ENCODE results near the gene KCNH3. TPM values are rescaled to one million over a fixed set of nuclear protein-coding genes. Genes with fewer than 3 reads are reported as not detected.

Gene KCNH3
- total RNA-seq, 2 experiments from 2014 or later: 0.06 to 0.57 TPM

GRCh38 chr12:49577589-49578315 is 38.9 kb downstream of the KCNH3 start:
- ChIA-PET CTCF (ENCODE audit: unreplicated experiment) (no interaction called here), POLR2A (no interaction called here)
- Histone ChIP-seq H3K9me3 (ENCODE audit: low read length) (no peaks in the 10 kb centered on the region), H3K4me2 (ENCODE audit: low read length) (no peak overlapping the region), H3K4me3 (ENCODE audit: low read depth, low read length, poor library complexity, severe bottlenecking) (no peak overlapping the region), H3K4me1 (ENCODE audit: insufficient read depth, low read length, poor library complexity, severe bottlenecking) (no peaks in the 10 kb centered on the region), H3K36me3 (ENCODE audit: insufficient read depth, low read length) (peaks cover 33% of the 10 kb centered on the region), H3K27ac (ENCODE audit: low read depth, low read length, poor library complexity, severe bottlenecking) (no peak overlapping the region), H3K79me2 (ENCODE audit: insufficient read depth, low read depth, low read length) (no peaks in the 10 kb centered on the region), H2AFZ (ENCODE audit: low read length) (no peak overlapping the region), H4K20me1 (ENCODE audit: insufficient read depth, low read length) (no peaks in the 10 kb centered on the region), H3K9me2 (ENCODE audit: insufficient read depth, low read length) (no peaks in the 10 kb centered on the region)
- TF ChIP-seq EZH2phosphoT487 (IDR thresholded peaks at IDR 0.05; ENCODE audit: borderline replicate concordance, low read depth, low read length): no peak
- TF ChIP-seq CTCF (conservative IDR thresholded peaks at IDR 0.05; ENCODE audit: low read length): no peak
- BruUV-seq (replicated peaks): no TSS peak
- no peak for DNase-seq (ENCODE audit: low spot score)
- intact Hi-C loops (cut with micrococcal nuclease; ENCODE audit: unreplicated experiment): no loop called here

- no peaks in the 10 kb centered on the region for H3K9me2 ChIP-seq (ENCODE audit: insufficient read depth, low read length)
- no peaks in the 10 kb centered on the region for H3K9me3 ChIP-seq (ENCODE audit: low read length)
- no peaks in the 10 kb centered on the region for H3K79me2 ChIP-seq (ENCODE audit: insufficient read depth, low read depth, low read length)
- no peaks in the 10 kb centered on the region for H4K20me1 ChIP-seq (ENCODE audit: insufficient read depth, low read length)
- intact Hi-C loops (cut with micrococcal nuclease; ENCODE audit: unreplicated experiment): no loop called here
- ChIA-PET POLR2A (interaction anchor here (0.6 to 1.2 kb wide), 3 partner anchors 8 to 270 kb away, joined by 3 to 4 read pairs (median 3); no protein-coding TSS in a partner anchor), CTCF (ENCODE audit: unreplicated experiment) (no interaction called here)
- H2AFZ ChIP-seq (ENCODE audit: low read length): no peak overlapping the region
- no peaks in the 10 kb centered on the region for H3K4me1 ChIP-seq (ENCODE audit: insufficient read depth, low read length, poor library complexity, severe bottlenecking)
- peaks cover 30% of the 10 kb centered on the region for H3K36me3 ChIP-seq (ENCODE audit: insufficient read depth, low read length)
- no peak overlapping the region for H3K4me3 ChIP-seq (ENCODE audit: low read depth, low read length, poor library complexity, severe bottlenecking)
- no peak for TF ChIP-seq EZH2phosphoT487 (IDR thresholded peaks at IDR 0.05; ENCODE audit: borderline replicate concordance, low read depth, low read length)
- TF ChIP-seq CTCF (conservative IDR thresholded peaks at IDR 0.05; ENCODE audit: low read length): no peak
- H3K27ac ChIP-seq (ENCODE audit: low read depth, low read length, poor library complexity, severe bottlenecking): no peak overlapping the region
- BruUV-seq (replicated peaks): no TSS peak
- no peak overlapping the region for H3K4me2 ChIP-seq (ENCODE audit: low read length)
- no peak for DNase-seq (ENCODE audit: low spot score)
These were observed 39.8 kb downstream of the KCNH3 start for GRCh38 chr12:49578471-49579112.
